ENCODE data around the gene RBM26.
A peak's percentile ranks its signal among the peaks of the same experiment; 100 is the strongest.

Gene RBM26

GRCh38 chr13:79405831-79406596, at the start of gene RBM26:
Gene RBM26, minus strand, starts transcription at chr13:79406255. Its CDS starts 481 bp downstream, at chr13:79405774.
- DNase-seq = peak; percentile 60

- no peak for DNase-seq
Measured at GRCh38 chr13:79455331-79455730, 49.3 kb upstream of the RBM26 start.

GRCh38 chr13:79452239-79452913, 46.3 kb upstream of the RBM26 start:
- no peak for DNase-seq

GRCh38 chr13:79451500-79451962, 45.5 kb upstream of the RBM26 start:
- DNase-seq = no peak

- DNase-seq = no peak
Measured at GRCh38 chr13:79450110-79450509, 44.1 kb upstream of the RBM26 start.

- no peak for DNase-seq
Measured at GRCh38 chr13:79448413-79448812, 42.4 kb upstream of the RBM26 start.

GRCh38 chr13:79447741-79448140, 41.7 kb upstream of the RBM26 start:
- no peak for DNase-seq

GRCh38 chr13:79447141-79447540, 41.1 kb upstream of the RBM26 start:
- no peak for DNase-seq

GRCh38 chr13:79445968-79446645, 40.1 kb upstream of the RBM26 start:
- no peak for DNase-seq

GRCh38 chr13:79442706-79443105, 36.7 kb upstream of the RBM26 start:
- DNase-seq = no peak

GRCh38 chr13:79442221-79442620, 36.2 kb upstream of the RBM26 start:
- no peak for DNase-seq

GRCh38 chr13:79440958-79441528, 35.0 kb upstream of the RBM26 start:
- DNase-seq = no peak

GRCh38 chr13:79439275-79439674, 33.2 kb upstream of the RBM26 start:
- no peak for DNase-seq

- DNase-seq = no peak
Measured at GRCh38 chr13:79435561-79435990, 29.5 kb upstream of the RBM26 start.

- DNase-seq = no peak
Measured at GRCh38 chr13:79434556-79434955, 28.5 kb upstream of the RBM26 start.

- no peak for DNase-seq
Measured at GRCh38 chr13:79432992-79433391, 26.9 kb upstream of the RBM26 start.

- DNase-seq = no peak
Measured at GRCh38 chr13:79432086-79432485, 26.0 kb upstream of the RBM26 start.

GRCh38 chr13:79429309-79429708, 23.3 kb upstream of the RBM26 start:
- DNase-seq = no peak

- DNase-seq = no peak
Measured at GRCh38 chr13:79427883-79428282, 21.8 kb upstream of the RBM26 start.

- no peak for DNase-seq
Measured at GRCh38 chr13:79427265-79427664, 21.2 kb upstream of the RBM26 start.

- DNase-seq = no peak
Measured at GRCh38 chr13:79423801-79424642, 18.0 kb upstream of the RBM26 start.

GRCh38 chr13:79423340-79423739, 17.3 kb upstream of the RBM26 start:
- DNase-seq = no peak
